Renal cortex interstitium (tissue), 11 donors: ENCODE measurements around the gene PARP3. TPM values are rescaled to one million over a fixed set of nuclear protein-coding genes. Genes with fewer than 3 reads are reported as not detected.

Experiments used
- DNase-seq, 11 donors: peaks; one replicate each; pipeline ENCODE4 v3.0.0-alpha.2; 2013; ENCODE audit warnings: low read depth in 9 of 11, low spot score in 4 of 11; ENCODE audit errors: extremely low read depth in 1 of 11
- polyA plus RNA-seq, 3 donors: library from polyadenylated mRNA; unstranded; fragments of 120-200 nt; gene quantifications; one replicate each; pipeline ENCODE4 v1.2.1, GENCODE V29; 2013; ENCODE audit not compliant: insufficient read length in 3 of 3

PARP3 gene
- polyA plus RNA-seq, 3 donors = 15.8 to 18.4 (median 16.8) TPM

- no peak for DNase-seq
Observed at GRCh38 chr3:51930439-51930838, 11.7 kb upstream of the PARP3 start.

DNA sequence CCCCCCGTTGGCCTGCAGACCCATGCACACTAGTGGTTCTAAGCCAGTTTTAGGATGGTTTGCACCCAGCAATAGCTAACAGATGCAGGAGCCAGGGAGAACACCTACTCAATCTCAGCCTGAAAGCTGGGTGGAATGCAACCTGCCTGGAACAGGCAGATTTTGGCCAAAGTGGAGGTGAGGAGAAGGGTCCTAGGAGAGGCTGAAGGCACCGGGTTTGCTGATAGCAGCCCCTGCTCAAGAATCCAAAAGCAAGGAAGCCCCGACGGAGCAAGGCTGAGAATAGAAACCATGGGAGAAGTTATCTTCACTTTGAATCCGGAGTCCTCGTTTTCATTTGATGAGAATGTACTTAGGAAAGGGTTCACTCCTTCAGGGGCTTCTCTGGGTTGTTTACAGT, 10.4 kb upstream of the PARP3 start:
- no peak for DNase-seq

GRCh38 chr3:51932471-51933370, 9.4 kb upstream of the PARP3 start:
- no peak for DNase-seq

GRCh38 chr3:51933471-51934138, 8.6 kb upstream of the PARP3 start:
- no peak for DNase-seq

GRCh38 chr3:51934139-51934850, 7.9 kb upstream of the PARP3 start:
- DNase-seq = no peak

GRCh38 chr3:51934991-51935885, 6.9 kb upstream of the PARP3 start:
- DNase-seq = no peak

DNA sequence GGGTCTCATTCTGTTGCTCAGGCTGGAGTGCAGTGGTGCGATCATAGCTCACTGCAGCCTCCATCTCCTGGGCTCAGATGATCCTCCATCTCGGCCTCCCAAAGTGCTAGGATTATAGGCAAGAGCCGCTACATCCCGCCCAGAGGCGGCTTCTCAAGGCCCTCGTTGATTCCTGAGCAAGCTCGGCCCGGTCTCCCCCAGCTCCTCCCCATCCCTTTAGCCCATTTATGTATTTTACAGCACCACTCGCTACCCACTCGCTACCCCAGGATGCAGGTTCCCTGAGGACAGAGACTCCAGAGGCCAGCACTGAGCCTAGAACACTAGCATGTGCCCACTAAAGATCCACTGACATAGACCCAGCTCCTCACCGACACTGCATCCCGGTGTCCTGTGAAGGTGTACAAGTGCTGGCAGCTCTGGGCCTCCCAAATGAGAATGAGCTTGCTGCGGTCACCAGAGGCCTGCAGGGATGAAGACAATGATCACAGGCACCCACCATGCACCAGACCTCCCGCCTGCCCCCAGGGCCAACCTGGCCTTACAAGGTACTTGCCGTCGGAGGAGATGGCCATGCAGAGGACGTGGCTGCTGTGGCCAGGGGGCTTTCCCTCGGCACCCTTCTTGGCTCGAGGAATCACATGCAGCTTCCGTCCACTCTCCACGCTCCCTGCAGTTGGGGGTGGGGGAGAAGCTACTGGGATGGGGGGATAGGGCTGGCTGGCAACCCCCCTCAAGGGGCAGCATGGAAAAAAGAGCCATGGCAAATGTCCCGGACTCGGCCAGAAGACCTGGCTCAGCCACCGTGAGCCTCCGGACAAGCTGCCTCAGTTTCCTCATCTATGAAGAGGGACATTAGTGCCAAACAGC, 6.0 kb upstream of the PARP3 start:
- no peak for DNase-seq

DNA sequence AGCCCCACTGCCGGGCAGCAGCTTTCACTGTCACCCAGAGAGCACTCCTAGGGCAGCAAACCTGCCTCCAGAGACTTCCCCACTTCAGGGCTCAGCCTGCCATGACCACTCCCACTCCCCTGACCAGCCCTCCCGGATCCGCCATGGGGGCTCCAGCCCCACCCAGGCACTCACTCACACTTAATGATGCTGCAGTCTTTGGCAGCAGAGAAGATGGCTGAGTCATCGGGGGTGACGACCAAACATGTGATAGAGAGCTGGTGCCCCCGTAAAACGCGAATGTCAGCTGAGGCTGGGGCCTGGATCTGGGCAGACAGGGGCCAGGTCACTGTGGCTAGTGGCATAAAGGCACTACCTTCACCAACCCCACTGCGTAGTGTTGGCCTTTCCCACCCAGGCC, 5.1 kb upstream of the PARP3 start:
- DNase-seq = no peak

DNA sequence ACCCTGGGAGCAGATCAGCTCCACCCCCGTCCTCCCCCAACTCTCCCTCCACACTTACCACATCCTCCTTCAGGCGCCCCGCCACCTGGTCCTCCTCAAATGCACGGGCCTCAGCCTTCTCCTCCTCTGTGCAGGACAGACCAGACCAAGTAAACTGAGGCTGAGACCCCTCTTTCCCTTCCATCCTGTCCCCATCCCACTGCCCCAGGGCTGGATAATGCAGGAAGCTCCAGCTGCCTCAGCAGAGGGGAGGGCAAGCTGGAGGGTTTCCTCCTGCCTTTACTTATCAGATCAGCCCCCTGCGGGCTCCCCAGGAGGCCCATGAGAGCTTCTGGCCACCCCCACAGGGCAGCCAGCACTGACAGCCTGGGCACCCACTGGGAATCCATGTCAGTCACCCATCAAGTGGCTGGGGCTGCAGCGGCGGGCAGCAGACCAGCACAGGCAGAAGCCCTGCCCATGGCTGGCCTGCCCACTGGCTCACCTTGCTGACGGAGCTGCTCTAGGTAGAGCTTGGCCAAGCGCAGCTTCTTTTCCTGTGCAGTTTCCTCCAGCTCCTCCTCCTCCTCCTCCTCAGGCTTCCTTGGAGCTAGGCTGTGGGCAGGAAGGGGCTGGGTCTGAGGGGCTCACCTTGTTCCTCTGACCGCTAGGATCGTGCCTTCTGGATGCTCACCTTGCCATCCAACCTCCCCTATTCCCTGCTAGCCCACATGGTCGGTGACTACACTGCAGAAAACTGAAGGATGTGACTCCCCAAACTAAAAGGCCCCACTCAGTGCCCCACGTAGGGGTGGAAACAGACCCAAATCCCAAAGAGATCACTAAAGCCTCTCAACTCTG, 4.3 kb upstream of the PARP3 start:
- no peak for DNase-seq

DNA sequence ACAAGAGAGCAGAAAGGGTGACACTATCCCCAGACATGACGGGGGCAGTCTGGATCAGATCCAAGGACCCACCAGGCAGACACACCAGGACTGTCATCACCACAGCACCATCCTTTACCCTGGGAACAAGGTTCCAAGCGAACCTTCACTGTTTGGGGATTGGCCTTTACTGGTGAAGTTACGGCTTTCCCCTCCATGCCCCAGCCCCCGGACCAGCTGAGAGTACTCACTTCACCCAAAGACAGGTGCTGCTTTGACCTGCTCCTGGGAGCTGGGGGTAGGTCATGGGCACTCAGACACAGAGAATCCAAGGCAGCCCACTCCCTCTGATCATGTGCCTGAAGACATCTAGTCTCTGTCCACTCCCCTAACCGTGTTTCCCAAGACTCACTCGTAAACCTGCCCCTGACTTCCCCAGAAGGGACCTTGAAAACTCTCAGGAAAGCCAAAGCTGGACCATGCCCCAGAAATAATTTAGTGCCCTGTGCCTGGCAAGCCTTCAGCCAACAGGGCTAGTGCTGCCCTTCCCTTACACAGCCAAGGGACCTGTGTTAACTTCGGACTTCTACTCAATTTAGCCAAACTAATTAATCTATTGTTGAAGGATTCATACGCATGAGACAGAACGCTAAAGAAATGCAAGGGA, 3.3 kb upstream of the PARP3 start:
- no peak for DNase-seq

DNA sequence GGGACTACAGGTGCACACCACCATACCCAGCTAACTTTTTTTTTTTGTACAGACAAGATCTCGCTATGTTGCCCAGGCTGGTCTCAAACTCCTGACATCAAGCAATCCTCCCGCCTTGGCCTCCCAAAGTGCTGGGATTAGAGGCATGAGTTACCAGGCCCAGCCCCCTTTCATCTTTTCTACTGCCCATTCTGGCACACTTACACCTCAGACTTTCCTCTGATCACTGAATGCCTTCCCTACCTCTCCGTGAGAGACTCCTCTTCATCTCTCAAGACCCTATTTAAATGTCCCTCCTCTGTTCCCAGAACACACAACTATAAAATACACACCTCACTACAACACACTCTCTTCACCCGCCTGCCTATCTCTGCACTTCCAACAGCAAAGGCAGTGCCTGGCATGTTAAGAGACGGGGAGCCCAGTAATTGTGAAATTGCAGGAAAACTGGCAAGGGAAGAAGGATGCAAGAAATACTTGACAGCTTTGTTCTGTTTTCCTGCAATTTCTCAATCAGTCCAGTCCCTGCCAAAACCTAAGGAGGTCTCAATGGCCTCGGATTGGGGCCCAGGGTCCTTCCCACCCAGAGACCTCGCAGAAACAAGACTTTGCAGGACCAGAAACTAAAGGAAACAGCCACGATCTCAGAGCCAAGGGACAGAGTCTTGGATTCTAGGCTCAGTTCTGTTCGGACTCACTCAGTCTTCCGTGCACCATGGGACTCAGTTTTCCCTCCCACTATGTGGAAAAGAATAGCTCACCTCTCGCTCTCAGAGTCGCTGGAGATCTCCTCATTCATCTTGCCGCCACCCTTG, 1.3 kb upstream of the PARP3 start:
- no peak for DNase-seq

DNA sequence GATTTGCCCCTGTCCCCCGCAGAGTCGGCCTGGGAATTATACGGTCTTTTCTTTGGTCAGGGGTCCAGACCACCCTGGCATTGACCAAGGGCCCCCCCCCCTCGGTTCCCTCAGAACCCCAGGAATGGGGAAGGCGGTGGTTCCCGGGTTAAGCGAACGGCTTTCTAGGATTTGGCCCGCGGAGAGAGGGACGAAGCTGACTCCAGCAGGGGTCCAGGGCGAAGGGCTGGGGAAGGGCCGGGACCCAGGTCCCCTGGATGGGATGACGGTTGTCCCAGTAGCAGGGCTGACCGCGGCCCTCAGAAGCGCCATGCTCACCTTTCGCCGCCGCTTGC, 733 bp upstream of the PARP3 start:
- no peak for DNase-seq

- DNase-seq = no peak
Observed at GRCh38 chr3:51942603-51943450, 664 bp downstream of the PARP3 start.

- DNase-seq = no peak
Observed at GRCh38 chr3:51943451-51944391, 1.6 kb downstream of the PARP3 start.
